ENCODE measurements around the gene CCR8. TPM values are rescaled to one million over a fixed set of nuclear protein-coding genes. Genes with fewer than 3 reads are reported as not detected.
"Not testable (repeated sequence)": the region's sequence is repeated elsewhere in the genome, so short reads cannot be mapped to it uniquely, and the experiment has no call there.

CCR8 gene
- total RNA-seq, 1 donor from 2014 or later, result not detected

GRCh38 chr3:39313289-39313688 lies 16.2 kb upstream of the CCR8 start:
- DNase-seq (ENCODE audit: low read depth, low spot score), result no peak

- DNase-seq (ENCODE audit: low read depth, low spot score), result no peak
Observed at GRCh38 chr3:39315420-39315819, 14.1 kb upstream of the CCR8 start.

- no peak for DNase-seq (ENCODE audit: low read depth, low spot score)
Observed at GRCh38 chr3:39317571-39318169, 11.8 kb upstream of the CCR8 start.

GRCh38 chr3:39318301-39318700 lies 11.2 kb upstream of the CCR8 start:
- no peak for DNase-seq (ENCODE audit: low read depth, low spot score)

- no peak for DNase-seq (ENCODE audit: low read depth, low spot score)
Observed at GRCh38 chr3:39319249-39319648, 10.3 kb upstream of the CCR8 start.

- DNase-seq (ENCODE audit: low read depth, low spot score), result not testable (repeated sequence)
Observed at GRCh38 chr3:39321574-39321983, 7.9 kb upstream of the CCR8 start.

GRCh38 chr3:39322209-39322715 lies 7.2 kb upstream of the CCR8 start:
- not testable (repeated sequence) for DNase-seq (ENCODE audit: low read depth, low spot score)

- DNase-seq (ENCODE audit: low read depth, low spot score), result no peak
Observed at GRCh38 chr3:39322936-39323335, 6.6 kb upstream of the CCR8 start.

- no peak for DNase-seq (ENCODE audit: low read depth, low spot score)
Observed at GRCh38 chr3:39323494-39323893, 6.0 kb upstream of the CCR8 start.

- DNase-seq (ENCODE audit: low read depth, low spot score), result no peak
Observed at GRCh38 chr3:39325236-39325635, 4.3 kb upstream of the CCR8 start.

GRCh38 chr3:39327053-39327745 lies 2.3 kb upstream of the CCR8 start:
- no peak for DNase-seq (ENCODE audit: low read depth, low spot score)

GRCh38 chr3:39327746-39328349 lies 1.7 kb upstream of the CCR8 start:
- DNase-seq (ENCODE audit: low read depth, low spot score), result no peak

GRCh38 chr3:39330824-39331223 lies 1.3 kb downstream of the CCR8 start:
- no peak for DNase-seq (ENCODE audit: low read depth, low spot score)

- DNase-seq (ENCODE audit: low read depth, low spot score), result no peak
Observed at GRCh38 chr3:39332525-39332924, 3.0 kb downstream of the CCR8 start.

GRCh38 chr3:39333607-39334006 lies 4.1 kb downstream of the CCR8 start:
- no peak for DNase-seq (ENCODE audit: low read depth, low spot score)

GRCh38 chr3:39334205-39334604 lies 4.7 kb downstream of the CCR8 start:
- no peak for DNase-seq (ENCODE audit: low read depth, low spot score)

GRCh38 chr3:39338201-39338600 lies 8.7 kb downstream of the CCR8 start:
- no peak for DNase-seq (ENCODE audit: low read depth, low spot score)

- DNase-seq (ENCODE audit: low read depth, low spot score), result no peak
Observed at GRCh38 chr3:39339086-39339485, 9.6 kb downstream of the CCR8 start.

- no peak for DNase-seq (ENCODE audit: low read depth, low spot score)
Observed at GRCh38 chr3:39343076-39343717, 13.7 kb downstream of the CCR8 start.

GRCh38 chr3:39343760-39344159 lies 14.3 kb downstream of the CCR8 start:
- no peak for DNase-seq (ENCODE audit: low read depth, low spot score)

GRCh38 chr3:39344746-39345344 lies 15.3 kb downstream of the CCR8 start:
- DNase-seq (ENCODE audit: low read depth, low spot score), result no peak

Measured in pulmonary artery endothelial cell (primary cell).